Stimulated activated CD8-positive, alpha-beta memory T cell treated with anti-CD3 and anti-CD28 coated beads, Interleukin-7, amount 100 ng/mL, for 48 hours (primary cell): ENCODE data around the gene MAST3.

Source experiments
- DNase-seq, 2 donors: peaks; one replicate each; pipeline ENCODE4 v3.0.0-alpha.2; 2020; ENCODE audit warnings: low read depth in 1 of 2; ENCODE audit errors: extremely low read depth in 1 of 2

Gene MAST3

GRCh38 chr19:18174983-18175382 is 77.4 kb downstream of the MAST3 start:
- no peak for DNase-seq

GRCh38 chr19:18176367-18177310 is 79.1 kb downstream of the MAST3 start:
- DNase-seq, result no peak

GRCh38 chr19:18179957-18180356 is 82.4 kb downstream of the MAST3 start:
- no peak for DNase-seq

GRCh38 chr19:18183529-18183928 is 86.0 kb downstream of the MAST3 start:
- no peak for DNase-seq

GRCh38 chr19:18185538-18185937 is 88.0 kb downstream of the MAST3 start:
- no peak for DNase-seq

GRCh38 chr19:18190278-18190677 is 92.7 kb downstream of the MAST3 start:
- DNase-seq, result no peak

GRCh38 chr19:18191640-18192062 is 94.1 kb downstream of the MAST3 start:
- DNase-seq, result no peak

GRCh38 chr19:18192673-18193387 is 95.3 kb downstream of the MAST3 start, which contains the start of gene MPV17L2:
TSS of gene MPV17L2 (plus strand) at chr19:18193218. CDS start at chr19:18193282, 64 bp downstream.
- peak; percentile 97 to 99 for DNase-seq

GRCh38 chr19:18193388-18194180 is 96.0 kb downstream of the MAST3 start:
- DNase-seq, result no peak

GRCh38 chr19:18194181-18194530 is 96.6 kb downstream of the MAST3 start:
- no peak for DNase-seq

- no peak for DNase-seq
Measured at GRCh38 chr19:18194554-18195238, 97.1 kb downstream of the MAST3 start.

GRCh38 chr19:18196511-18196845 is 98.9 kb downstream of the MAST3 start:
- DNase-seq, result no peak

- no peak for DNase-seq
Measured at GRCh38 chr19:18197306-18197705, 99.7 kb downstream of the MAST3 start.

- no peak for DNase-seq
Measured at GRCh38 chr19:18197941-18198340, 100.4 kb downstream of the MAST3 start.

- no peak for DNase-seq
Measured at GRCh38 chr19:18198374-18198773, 100.8 kb downstream of the MAST3 start.
